Ovary (tissue), 3 donors: ENCODE data around the gene FAM107A.

ENCODE experiments used
- POLR2A ChIP-seq: fragments of 450-650 bp; IDR thresholded peaks from one replicate; pipeline ENCODE4 v1.6.1; 2017; ENCODE audit warnings: antibody characterized with exemption, mild to moderate bottlenecking, moderate library complexity
- TF ChIP-seq, protein P1 (sequence below), 3 donors: fragments of 450-650 bp in 2 of 3; fragments of 200-600 bp in 1 of 3; IDR thresholded peaks; one replicate each; pipeline versions ENCODE4 v1.5.1 to v1.8.0; 2016 to 2022; ENCODE audit warnings: antibody characterized with exemption in 3 of 3, mild to moderate bottlenecking in 1 of 3
- donor health status: DM: no; HTN: no; CAD: no.

DNA sequence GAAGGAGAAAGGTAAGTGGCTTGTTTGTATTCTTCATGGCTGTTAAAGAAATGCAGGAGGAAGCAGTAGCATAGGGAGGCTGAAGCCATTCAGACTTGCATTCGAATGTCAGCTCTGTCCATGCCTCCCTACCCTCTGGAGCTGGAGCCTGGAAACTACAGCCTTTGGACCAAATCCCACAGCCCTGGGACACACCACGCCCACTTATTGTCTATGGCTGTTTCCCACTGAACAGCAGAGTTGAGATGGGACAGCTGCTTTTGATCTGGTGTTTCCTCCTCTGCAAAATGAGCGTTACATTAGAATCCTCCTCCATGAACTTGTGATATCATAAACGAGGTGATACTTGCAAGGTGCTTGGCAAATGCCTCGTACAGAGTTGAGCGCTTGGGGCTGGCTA lies 3.6 kb downstream of the FAM107A start:
- TF ChIP-seq POLR2A, result no peak
- TF ChIP-seq, protein P1, sequence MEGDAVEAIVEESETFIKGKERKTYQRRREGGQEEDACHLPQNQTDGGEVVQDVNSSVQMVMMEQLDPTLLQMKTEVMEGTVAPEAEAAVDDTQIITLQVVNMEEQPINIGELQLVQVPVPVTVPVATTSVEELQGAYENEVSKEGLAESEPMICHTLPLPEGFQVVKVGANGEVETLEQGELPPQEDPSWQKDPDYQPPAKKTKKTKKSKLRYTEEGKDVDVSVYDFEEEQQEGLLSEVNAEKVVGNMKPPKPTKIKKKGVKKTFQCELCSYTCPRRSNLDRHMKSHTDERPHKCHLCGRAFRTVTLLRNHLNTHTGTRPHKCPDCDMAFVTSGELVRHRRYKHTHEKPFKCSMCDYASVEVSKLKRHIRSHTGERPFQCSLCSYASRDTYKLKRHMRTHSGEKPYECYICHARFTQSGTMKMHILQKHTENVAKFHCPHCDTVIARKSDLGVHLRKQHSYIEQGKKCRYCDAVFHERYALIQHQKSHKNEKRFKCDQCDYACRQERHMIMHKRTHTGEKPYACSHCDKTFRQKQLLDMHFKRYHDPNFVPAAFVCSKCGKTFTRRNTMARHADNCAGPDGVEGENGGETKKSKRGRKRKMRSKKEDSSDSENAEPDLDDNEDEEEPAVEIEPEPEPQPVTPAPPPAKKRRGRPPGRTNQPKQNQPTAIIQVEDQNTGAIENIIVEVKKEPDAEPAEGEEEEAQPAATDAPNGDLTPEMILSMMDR (IDR thresholded peaks at IDR 0.05), result no peak
